IMR-90 (cell line): ENCODE results near the gene SIGLECL1. TPM values are rescaled to one million over a fixed set of nuclear protein-coding genes. Genes with fewer than 3 reads are reported as not detected.

ENCODE experiments used
- ATAC-seq: fragments of 200-7000 bp; cut with Tn5 transposase; 2 replicates; pipeline ENCODE4 v1.9.1; 2020; ENCODE audit warnings: low read depth, mild to moderate bottlenecking, moderate library complexity
- BruUV-seq: library from RNA; stranded (reverse); fragments of 400-500 nt; replicated peaks from 2 replicates; lab custom pipeline; 2021; lab: Mats Ljungman, UMichigan
- CTCF ChIA-PET: fragments of 300-600 bp; formaldehyde crosslinking; extraction: SDS; loops from one replicate; lab custom pipeline; 2021; ENCODE audit warnings: antibody characterized with exemption; lab: Yijun Ruan, JAX
- POLR2A ChIA-PET: fragments of 300-600 bp; sonication (Branson Sonifier 250); formaldehyde crosslinking; loops from one replicate; lab custom pipeline; 2022; ENCODE audit warnings: antibody characterized with exemption; ENCODE audit not compliant: unreplicated experiment; lab: Charles Lee
- DNase-seq: peaks from one replicate; pipeline ENCODE4 v3.0.0; 2013
- H2AFZ ChIP-seq: replicated peaks from 2 replicates; pipeline ENCODE3; 2013; ENCODE audit warnings: low read length, mild to moderate bottlenecking; ENCODE audit not compliant: poor library complexity
- H2AK5ac ChIP-seq: 2 replicates; pipeline ENCODE4 v1.6.1; 2013; ENCODE audit warnings: low read depth, low read length, inconsistent platforms
- H2AK9ac ChIP-seq: replicated peaks from 2 replicates; pipeline ENCODE3; 2013; ENCODE audit warnings: mild to moderate bottlenecking, low read depth, low read length, moderate library complexity; ENCODE audit not compliant: poor library complexity
- H2BK120ac ChIP-seq: 2 replicates; pipeline ENCODE4 v1.6.1; 2013; ENCODE audit warnings: low read depth, low read length, inconsistent platforms
- H2BK15ac ChIP-seq: 3 replicates; pipeline ENCODE4 v1.6.1; 2013; ENCODE audit warnings: low read depth, low read length, inconsistent platforms
- H2BK20ac ChIP-seq: 2 replicates; pipeline ENCODE4 v1.6.1; 2013; ENCODE audit warnings: low read depth, mild to moderate bottlenecking, inconsistent platforms, low read length, moderate library complexity
- H2BK5ac ChIP-seq: 2 replicates; pipeline ENCODE4 v1.6.1; 2013; ENCODE audit warnings: mild to moderate bottlenecking, low read depth, low read length, inconsistent platforms; ENCODE audit not compliant: poor library complexity, severe bottlenecking
- H3K14ac ChIP-seq: replicated peaks from 2 replicates; pipeline ENCODE4 v1.6.1; 2013; ENCODE audit warnings: low read depth, low read length, inconsistent platforms
- H3K18ac ChIP-seq: 2 replicates; pipeline ENCODE4 v1.6.1; 2013; ENCODE audit warnings: low read depth, low read length, control low read depth
- H3K23ac ChIP-seq: 2 replicates; pipeline ENCODE4 v1.6.1; 2013; ENCODE audit warnings: low read depth, low read length, inconsistent platforms
- H3K27ac ChIP-seq: 2 replicates; pipeline ENCODE4 v1.5.1; 2013; ENCODE audit warnings: mild to moderate bottlenecking, control low read depth, low read length; ENCODE audit not compliant: insufficient read depth
- H3K27me3 ChIP-seq: 2 replicates; pipeline ENCODE4 v1.6.1; 2013; ENCODE audit warnings: low read length; ENCODE audit not compliant: control insufficient read depth, insufficient read depth
- H3K36me3 ChIP-seq: 2 replicates; pipeline ENCODE4 v1.6.1; 2013; ENCODE audit warnings: low read length, mixed read lengths; ENCODE audit not compliant: control insufficient read depth, insufficient read depth
- H3K4ac ChIP-seq: 2 replicates; pipeline ENCODE4 v1.6.1; 2013; ENCODE audit warnings: low read depth, low read length, inconsistent platforms
- H3K4me1 ChIP-seq: 2 replicates; pipeline ENCODE4 v1.6.1; 2013; ENCODE audit warnings: low read length, mixed read lengths; ENCODE audit not compliant: control insufficient read depth, insufficient read depth
- H3K4me2 ChIP-seq: 2 replicates; pipeline ENCODE4 v1.6.1; 2013; ENCODE audit warnings: low read depth, mild to moderate bottlenecking, control low read depth, low read length, moderate library complexity
- H3K4me3 ChIP-seq: 2 replicates; pipeline ENCODE4 v1.5.1; 2013; ENCODE audit warnings: low read depth, mild to moderate bottlenecking, control low read depth, low read length, moderate library complexity; ENCODE audit not compliant: insufficient read depth
- H3K56ac ChIP-seq: 2 replicates; pipeline ENCODE4 v1.6.1; 2013; ENCODE audit warnings: low read length, inconsistent platforms; ENCODE audit not compliant: insufficient read depth; ENCODE audit errors: extremely low read depth
- H3K79me1 ChIP-seq, 2 experiments: 2 replicates each; pipeline ENCODE4 v1.6.1; 2013; ENCODE audit warnings: low read length in 2 of 2, inconsistent platforms in 1 of 2, low read depth in 1 of 2
- H3K9ac ChIP-seq: 2 replicates; pipeline ENCODE4 v1.6.1; 2013; ENCODE audit warnings: low read depth, low read length, control low read depth
- H3K9me1 ChIP-seq: 2 replicates; pipeline ENCODE4 v1.6.1; 2013; ENCODE audit warnings: low read length, inconsistent platforms; ENCODE audit not compliant: insufficient read depth
- H3K9me3 ChIP-seq: 2 replicates; pipeline ENCODE4 v1.6.1; 2013; ENCODE audit warnings: low read length; ENCODE audit not compliant: control insufficient read depth, insufficient read depth
- H4K20me1 ChIP-seq: 2 replicates; pipeline ENCODE4 v1.6.1; 2013; ENCODE audit warnings: low read length, inconsistent platforms; ENCODE audit not compliant: insufficient read depth
- H4K5ac ChIP-seq: 2 replicates; pipeline ENCODE4 v1.6.1; 2013; ENCODE audit warnings: mild to moderate bottlenecking, low read depth, low read length, control low read depth
- H4K8ac ChIP-seq, 2 experiments: 2 replicates each; pipeline ENCODE4 v1.6.1; 2013; ENCODE audit warnings: low read depth in 2 of 2, low read length in 2 of 2, control low read depth in 1 of 2, inconsistent platforms in 1 of 2
- H4K91ac ChIP-seq: 2 replicates; pipeline ENCODE4 v1.6.1; 2013; ENCODE audit warnings: low read depth, low read length, inconsistent platforms; ENCODE audit not compliant: insufficient read depth
- BHLHE40 ChIP-seq: fragments of 150-350 bp; IDR thresholded peaks from 2 replicates; pipeline ENCODE4 v1.6.1; 2016; ENCODE audit warnings: mild to moderate bottlenecking, low read depth, low read length
- CEBPB ChIP-seq: IDR thresholded peaks from 2 replicates; pipeline ENCODE4 v1.6.1; 2012; ENCODE audit warnings: low read depth, low read length, improper control_type of control experiment
- CHD1 ChIP-seq: IDR thresholded peaks from 2 replicates; pipeline ENCODE4 v1.6.1; 2012; ENCODE audit warnings: low read depth, low read length, improper control_type of control experiment
- FOS ChIP-seq: fragments of 150-350 bp; IDR thresholded peaks from 2 replicates; pipeline ENCODE4 v1.6.1; 2016; ENCODE audit warnings: low read depth, low read length
- MAFK ChIP-seq: IDR thresholded peaks from 2 replicates; pipeline ENCODE4 v1.6.1; 2012; ENCODE audit warnings: low read depth, low read length, improper control_type of control experiment
- MAZ ChIP-seq: IDR thresholded peaks from 2 replicates; pipeline ENCODE4 v1.6.1; 2012; ENCODE audit warnings: low read depth, mild to moderate bottlenecking, low read length, improper control_type of control experiment, moderate library complexity, borderline replicate concordance
- MXI1 ChIP-seq: IDR thresholded peaks from 2 replicates; pipeline ENCODE4 v1.6.1; 2012; ENCODE audit warnings: low read depth, mild to moderate bottlenecking, low read length, moderate library complexity, borderline replicate concordance
- NFE2L2 ChIP-seq: fragments of 150-350 bp; IDR thresholded peaks from 2 replicates; pipeline ENCODE4 v1.6.1; 2016; ENCODE audit warnings: low read depth, mild to moderate bottlenecking, low read length
- POLR2A ChIP-seq: IDR thresholded peaks from 2 replicates; pipeline ENCODE4 v1.6.1; 2012; ENCODE audit warnings: mild to moderate bottlenecking, low read depth, low read length
- RAD21 ChIP-seq: IDR thresholded peaks from 2 replicates; pipeline ENCODE4 v1.6.1; 2012; ENCODE audit warnings: low read length, improper control_type of control experiment
- RCOR1 ChIP-seq: IDR thresholded peaks from 2 replicates; pipeline ENCODE4 v1.6.1; 2012; ENCODE audit warnings: mild to moderate bottlenecking, low read length, improper control_type of control experiment; ENCODE audit not compliant: insufficient replicate concordance
- RFX5 ChIP-seq: IDR thresholded peaks from 2 replicates; pipeline ENCODE4 v1.8.0; 2012; ENCODE audit warnings: low read depth, mild to moderate bottlenecking, low read length, moderate library complexity
- SMC3 ChIP-seq: fragments of 150-350 bp; IDR thresholded peaks from 2 replicates; pipeline ENCODE4 v1.6.1; 2016; ENCODE audit warnings: low read depth, mild to moderate bottlenecking, antibody characterized with exemption, low read length, moderate library complexity
- USF2 ChIP-seq: fragments of 150-350 bp; IDR thresholded peaks from 2 replicates; pipeline ENCODE4 v1.6.1; 2017; ENCODE audit warnings: mild to moderate bottlenecking, antibody characterized with exemption, low read length, low read depth
- WGBS, 2 experiments: methylation state at CpG; one replicate each; pipeline versions ENCODE4 v1.1.5 to v1.1.7; 2013; ENCODE audit warnings: missing lambda C conversion rate in 2 of 2; ENCODE audit not compliant: insufficient read length in 1 of 2; ENCODE audit errors: extremely low coverage in 2 of 2; 5-methylcytosine and 5-hydroxymethylcytosine counted together
- dilution Hi-C: fragments of 300-500 bp; cut with HindIII; formaldehyde crosslinking; loops from one replicate; pipeline ENCODE4 v1.14.3; 2018; ENCODE audit warnings: low sequenced_read_pairs; ENCODE audit not compliant: unreplicated experiment
- in situ Hi-C: fragments of 300-500 bp; cut with MboI; formaldehyde crosslinking; loops from 3 replicates; pipeline ENCODE4 v1.14.3; 2019; ENCODE audit warnings: low sequenced_read_pairs, inconsistent platforms, mixed read lengths
- intact Hi-C: fragments of 100-400 bp; cut with micrococcal nuclease; formaldehyde crosslinking; loops from 2 replicates; pipeline ENCODE4 v1.10.0; 2022
- polyA plus RNA-seq, 3 experiments: library from polyadenylated mRNA; depleted of rRNA; stranded (reverse); fragments of >200 nt; gene quantifications; 2 replicates each; pipeline ENCODE4 v1.2.3, GENCODE V29; 2012; ENCODE audit warnings: low replicate concordance in 1 of 3
- total RNA-seq: library from RNA; depleted of rRNA; stranded (reverse); fragments of >200 nt; gene quantifications from 2 replicates; pipeline ENCODE4 v1.2.3, GENCODE V29; 2012
- TF ChIP-seq, protein P1 (sequence below): conservative IDR thresholded peaks from 2 replicates; pipeline ENCODE4 v1.5.1; 2012; ENCODE audit warnings: mild to moderate bottlenecking, low read depth, low read length, improper control_type of control experiment
- TF ChIP-seq, protein P2 (sequence below): fragments of 150-350 bp; IDR thresholded peaks from 2 replicates; pipeline ENCODE4 v1.6.1; 2016; ENCODE audit warnings: low read depth, mild to moderate bottlenecking, low read length, moderate library complexity, borderline replicate concordance

The SIGLECL1 gene
- total and polyA plus RNA-seq, 2 of the 4 experiments (the other 2 are of a cell fraction): not detected

DNA sequence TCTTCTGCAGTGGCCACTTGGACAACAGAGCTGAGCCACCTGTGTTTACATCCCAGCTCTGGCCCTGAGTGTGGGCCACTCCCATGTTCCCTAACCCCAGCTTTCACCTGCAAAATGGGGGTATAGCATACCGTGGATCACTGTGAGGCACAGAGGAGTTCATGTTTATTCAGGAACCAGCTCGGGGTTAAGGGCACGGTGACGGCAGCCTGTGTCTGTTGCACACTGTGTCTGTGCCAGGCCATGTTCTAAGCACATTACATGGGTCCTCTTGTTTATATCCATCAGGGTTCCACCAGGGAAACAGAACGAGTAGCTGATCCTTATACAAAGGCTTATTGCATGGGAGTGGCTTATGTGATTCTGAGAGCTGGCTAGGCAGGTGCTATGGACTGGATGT lies 46.5 kb downstream of the SIGLECL1 start:
- no peak overlapping the region for H3K18ac ChIP-seq
- in situ Hi-C loops: no loop called here

More for the DNA sequence above, 46.5 kb downstream of the SIGLECL1 start:
- H2AK5ac ChIP-seq: no peak overlapping the region
- WGBS, 2 experiments: no CpG with 5 or more reads among the region's 5 CpGs
- H3K4me3 ChIP-seq: no peak overlapping the region
- ATAC-seq (no peak), DNase-seq (no peak)
- H4K8ac ChIP-seq: no peak overlapping the region
- H3K56ac ChIP-seq: no peak overlapping the region
- H3K9ac ChIP-seq: no peak overlapping the region
- no peaks in the 10 kb centered on the region for H3K27me3 ChIP-seq
- no peak overlapping the region for H3K14ac ChIP-seq
- TF ChIP-seq CHD1 (no peak), USF2 (no peak), SMC3 (no peak), NFE2L2 (no peak), FOS (no peak), CEBPB (no peak), RAD21 (no peak), MAFK (no peak), MXI1 (no peak), RCOR1 (no peak), RFX5 (no peak), MAZ (no peak), BHLHE40 (no peak), POLR2A (no peak)
- TF ChIP-seq, protein P1, sequence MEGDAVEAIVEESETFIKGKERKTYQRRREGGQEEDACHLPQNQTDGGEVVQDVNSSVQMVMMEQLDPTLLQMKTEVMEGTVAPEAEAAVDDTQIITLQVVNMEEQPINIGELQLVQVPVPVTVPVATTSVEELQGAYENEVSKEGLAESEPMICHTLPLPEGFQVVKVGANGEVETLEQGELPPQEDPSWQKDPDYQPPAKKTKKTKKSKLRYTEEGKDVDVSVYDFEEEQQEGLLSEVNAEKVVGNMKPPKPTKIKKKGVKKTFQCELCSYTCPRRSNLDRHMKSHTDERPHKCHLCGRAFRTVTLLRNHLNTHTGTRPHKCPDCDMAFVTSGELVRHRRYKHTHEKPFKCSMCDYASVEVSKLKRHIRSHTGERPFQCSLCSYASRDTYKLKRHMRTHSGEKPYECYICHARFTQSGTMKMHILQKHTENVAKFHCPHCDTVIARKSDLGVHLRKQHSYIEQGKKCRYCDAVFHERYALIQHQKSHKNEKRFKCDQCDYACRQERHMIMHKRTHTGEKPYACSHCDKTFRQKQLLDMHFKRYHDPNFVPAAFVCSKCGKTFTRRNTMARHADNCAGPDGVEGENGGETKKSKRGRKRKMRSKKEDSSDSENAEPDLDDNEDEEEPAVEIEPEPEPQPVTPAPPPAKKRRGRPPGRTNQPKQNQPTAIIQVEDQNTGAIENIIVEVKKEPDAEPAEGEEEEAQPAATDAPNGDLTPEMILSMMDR: no peak
- TF ChIP-seq, protein P2, sequence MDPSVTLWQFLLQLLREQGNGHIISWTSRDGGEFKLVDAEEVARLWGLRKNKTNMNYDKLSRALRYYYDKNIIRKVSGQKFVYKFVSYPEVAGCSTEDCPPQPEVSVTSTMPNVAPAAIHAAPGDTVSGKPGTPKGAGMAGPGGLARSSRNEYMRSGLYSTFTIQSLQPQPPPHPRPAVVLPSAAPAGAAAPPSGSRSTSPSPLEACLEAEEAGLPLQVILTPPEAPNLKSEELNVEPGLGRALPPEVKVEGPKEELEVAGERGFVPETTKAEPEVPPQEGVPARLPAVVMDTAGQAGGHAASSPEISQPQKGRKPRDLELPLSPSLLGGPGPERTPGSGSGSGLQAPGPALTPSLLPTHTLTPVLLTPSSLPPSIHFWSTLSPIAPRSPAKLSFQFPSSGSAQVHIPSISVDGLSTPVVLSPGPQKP: no peak
- H2AK9ac ChIP-seq: no peak overlapping the region
- no peaks in the 10 kb centered on the region for H3K9me1 ChIP-seq
- H2BK15ac ChIP-seq: no peak overlapping the region
- H2BK5ac ChIP-seq: no peak overlapping the region
- no peaks in the 10 kb centered on the region for H3K79me1 ChIP-seq
- CTCF ChIA-PET: no interaction called here
- H2AFZ ChIP-seq: no peak overlapping the region
- H3K4me1 ChIP-seq: no peaks in the 10 kb centered on the region
- no TSS peak for BruUV-seq
- dilution Hi-C loops: no loop called here
- H3K9me3 ChIP-seq: peaks cover 2% of the 10 kb centered on the region; the same call in 1 of the 2 replicates
- POLR2A ChIA-PET: no interaction called here
- H4K5ac ChIP-seq: no peak overlapping the region
- intact Hi-C loops: no loop called here
- H4K91ac ChIP-seq: no peak overlapping the region
- no peak overlapping the region for H3K23ac ChIP-seq
- H2BK20ac ChIP-seq: no peak overlapping the region
- no peak overlapping the region for H2BK120ac ChIP-seq
- no peaks in the 10 kb centered on the region for H4K20me1 ChIP-seq
- H3K4me2 ChIP-seq: no peak overlapping the region
- no peaks in the 10 kb centered on the region for H3K36me3 ChIP-seq
- no peak overlapping the region for H3K27ac ChIP-seq
- H3K4ac ChIP-seq: no peak overlapping the region
